GM12801 (cell line): ENCODE data around the gene PLOD3.

Source experiments
- TF ChIP-seq, protein P1 (sequence below): IDR thresholded peaks from one replicate; pipeline ENCODE4 v1.5.1; 2011; ENCODE audit warnings: control low read depth; ENCODE audit not compliant: insufficient read length; ENCODE audit errors: extremely low read depth

The PLOD3 gene

DNA sequence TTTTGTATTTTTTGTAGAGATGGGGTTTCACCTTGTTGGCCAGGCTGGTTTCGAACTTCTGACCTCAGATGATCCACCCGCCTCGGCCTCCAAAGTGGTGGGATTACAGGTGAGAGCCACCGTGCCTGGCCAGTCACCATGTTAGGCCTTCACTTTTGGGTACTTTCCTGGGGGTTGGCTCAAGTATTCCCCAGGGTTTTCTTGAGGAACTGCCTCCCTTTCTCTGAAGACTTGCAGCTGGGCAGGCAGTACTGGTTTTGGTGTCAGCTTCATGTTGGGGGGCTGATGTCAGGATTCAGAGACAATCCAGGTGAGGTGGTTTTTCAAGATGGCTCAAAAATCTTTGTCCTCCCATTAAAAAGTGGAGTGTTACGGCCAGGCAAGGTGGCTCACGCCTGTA is 8.3 kb upstream of the PLOD3 start:
- TF ChIP-seq, protein P1, sequence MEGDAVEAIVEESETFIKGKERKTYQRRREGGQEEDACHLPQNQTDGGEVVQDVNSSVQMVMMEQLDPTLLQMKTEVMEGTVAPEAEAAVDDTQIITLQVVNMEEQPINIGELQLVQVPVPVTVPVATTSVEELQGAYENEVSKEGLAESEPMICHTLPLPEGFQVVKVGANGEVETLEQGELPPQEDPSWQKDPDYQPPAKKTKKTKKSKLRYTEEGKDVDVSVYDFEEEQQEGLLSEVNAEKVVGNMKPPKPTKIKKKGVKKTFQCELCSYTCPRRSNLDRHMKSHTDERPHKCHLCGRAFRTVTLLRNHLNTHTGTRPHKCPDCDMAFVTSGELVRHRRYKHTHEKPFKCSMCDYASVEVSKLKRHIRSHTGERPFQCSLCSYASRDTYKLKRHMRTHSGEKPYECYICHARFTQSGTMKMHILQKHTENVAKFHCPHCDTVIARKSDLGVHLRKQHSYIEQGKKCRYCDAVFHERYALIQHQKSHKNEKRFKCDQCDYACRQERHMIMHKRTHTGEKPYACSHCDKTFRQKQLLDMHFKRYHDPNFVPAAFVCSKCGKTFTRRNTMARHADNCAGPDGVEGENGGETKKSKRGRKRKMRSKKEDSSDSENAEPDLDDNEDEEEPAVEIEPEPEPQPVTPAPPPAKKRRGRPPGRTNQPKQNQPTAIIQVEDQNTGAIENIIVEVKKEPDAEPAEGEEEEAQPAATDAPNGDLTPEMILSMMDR, result no peak

DNA sequence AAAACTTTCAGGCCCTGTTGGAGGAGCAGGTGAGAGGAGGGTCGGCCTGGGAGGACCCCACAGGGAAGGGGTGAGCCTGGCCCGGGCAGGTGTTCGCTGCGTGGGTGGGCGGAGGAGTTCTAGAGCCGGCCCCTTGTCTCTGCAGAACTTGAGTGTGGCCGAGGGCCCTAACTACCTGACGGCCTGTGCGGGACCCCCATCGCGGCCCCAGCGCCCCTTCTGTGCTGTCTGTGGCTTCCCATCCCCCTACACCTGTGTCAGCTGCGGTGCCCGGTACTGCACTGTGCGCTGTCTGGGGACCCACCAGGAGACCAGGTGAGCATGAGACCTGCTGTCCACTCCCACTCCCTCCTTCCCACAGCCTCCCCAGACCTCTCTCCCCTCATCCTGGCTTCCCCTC is 6.1 kb upstream of the PLOD3 start:
- TF ChIP-seq, protein P1, result no peak

DNA sequence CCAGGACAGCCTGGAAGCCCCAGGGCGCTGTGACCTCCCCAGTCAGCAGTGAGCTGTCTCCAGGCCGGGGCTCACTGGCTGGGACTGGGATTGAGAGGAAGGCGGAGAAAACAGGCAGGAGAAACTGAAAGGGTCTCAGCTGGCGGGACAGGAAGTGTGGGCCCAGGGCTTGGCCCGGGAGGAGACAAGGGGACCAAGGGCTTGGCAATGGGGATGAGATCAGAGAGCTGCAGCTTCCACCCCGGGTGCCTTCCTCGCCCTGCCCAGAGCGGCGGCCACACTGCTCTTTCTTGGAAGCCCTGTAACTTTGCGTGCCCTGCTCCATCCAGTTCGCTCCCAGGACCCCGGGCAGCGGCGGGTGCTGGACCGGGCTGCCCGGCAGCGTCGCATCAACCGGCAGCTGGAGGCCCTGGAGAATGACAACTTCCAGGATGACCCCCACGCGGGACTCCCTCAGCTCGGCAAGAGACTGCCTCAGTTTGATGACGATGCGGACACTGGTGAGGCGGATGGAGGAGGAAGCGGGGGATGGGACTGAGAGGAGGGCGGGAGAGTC is 5.0 kb upstream of the PLOD3 start:
- TF ChIP-seq, protein P1, result no peak

DNA sequence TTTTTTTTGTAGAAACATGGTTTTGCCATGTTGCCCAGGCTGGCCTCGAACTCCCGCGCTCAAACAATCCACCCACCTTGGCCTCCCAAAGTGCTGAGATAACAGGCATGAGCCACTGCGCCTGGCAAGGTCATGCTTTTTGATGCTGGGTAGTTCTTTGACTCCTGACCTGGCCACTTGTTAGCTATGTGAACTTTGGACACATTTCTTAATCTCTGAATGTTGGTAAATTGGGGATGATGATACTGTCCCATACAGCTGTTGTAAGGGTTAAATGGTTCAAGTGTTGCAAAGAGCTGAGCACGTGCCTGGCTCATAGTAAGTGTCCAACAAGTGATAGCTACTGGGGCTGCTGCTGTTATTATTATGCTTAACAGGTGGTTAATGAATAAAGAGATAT is 2.9 kb upstream of the PLOD3 start:
- TF ChIP-seq, protein P1, result no peak

DNA sequence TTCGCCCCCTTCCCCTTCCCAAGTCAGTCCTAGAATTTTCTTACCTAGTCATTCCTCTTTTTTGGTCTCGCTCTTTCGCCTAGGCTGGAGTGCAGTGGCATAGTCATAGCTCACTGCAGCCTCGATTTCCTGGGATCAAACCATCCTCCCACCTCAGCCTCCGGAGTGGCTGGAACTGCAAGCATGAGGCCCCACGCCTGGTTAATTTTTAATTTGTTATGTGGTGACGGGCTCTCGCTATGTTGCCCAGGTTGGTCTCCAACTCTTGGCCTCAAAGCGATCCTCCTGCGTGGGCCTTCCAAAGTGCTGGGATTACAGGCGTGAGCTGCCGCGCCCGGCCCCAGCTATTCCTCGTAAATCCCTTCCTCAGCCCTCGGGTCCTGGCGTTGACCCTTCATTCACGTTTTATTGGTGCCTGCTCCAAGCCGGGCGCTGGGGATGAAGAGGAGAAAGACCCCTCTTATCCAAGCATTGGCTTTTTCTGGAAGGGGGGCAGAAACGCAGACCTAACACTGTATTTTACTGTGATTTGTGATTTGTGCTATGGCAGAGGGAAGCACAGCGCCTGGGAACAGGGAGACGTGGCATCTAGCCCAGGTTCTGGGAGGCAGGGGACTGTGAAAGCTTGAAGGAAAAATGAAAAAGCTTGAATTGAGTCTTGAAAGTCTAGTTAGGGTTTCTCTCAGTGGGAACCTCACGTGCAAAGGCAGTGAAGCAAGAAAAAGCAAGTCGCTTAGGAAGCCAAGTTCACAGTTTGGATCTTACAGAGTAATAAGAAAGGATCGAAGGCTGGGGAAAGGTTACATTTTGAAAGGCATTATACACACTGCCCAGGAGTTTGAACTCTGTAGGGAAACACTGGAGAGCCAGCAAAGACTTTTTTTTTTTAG is 1.1 kb upstream of the PLOD3 start:
- TF ChIP-seq, protein P1, result no peak

DNA sequence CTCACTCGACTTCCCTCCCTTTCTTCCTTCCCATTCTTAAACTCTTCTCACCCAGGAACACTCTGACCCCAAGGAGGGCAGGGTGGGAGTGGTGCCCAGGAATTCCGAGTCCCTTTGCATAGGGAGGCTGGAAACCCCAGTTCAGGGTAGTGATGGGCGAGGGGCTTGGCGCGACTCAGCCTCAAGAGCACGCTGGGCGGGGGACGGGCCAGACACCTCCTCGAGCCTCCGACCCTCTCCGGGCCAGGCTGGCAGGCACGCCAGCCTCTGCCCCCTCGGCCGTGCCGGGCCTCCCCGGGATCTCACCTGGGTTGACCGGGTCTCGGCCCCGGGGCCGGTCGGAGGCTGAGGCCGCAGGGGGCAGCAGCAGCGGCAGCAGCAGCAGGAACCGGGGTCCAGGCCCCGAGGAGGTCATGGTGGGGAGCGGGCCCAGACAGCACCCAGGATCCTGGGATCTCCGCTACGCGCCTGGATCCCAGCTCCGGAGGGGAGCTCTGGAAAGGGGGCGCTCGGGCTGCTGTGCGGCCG is 457 bp downstream of the PLOD3 start:
- TF ChIP-seq, protein P1, result no peak

DNA sequence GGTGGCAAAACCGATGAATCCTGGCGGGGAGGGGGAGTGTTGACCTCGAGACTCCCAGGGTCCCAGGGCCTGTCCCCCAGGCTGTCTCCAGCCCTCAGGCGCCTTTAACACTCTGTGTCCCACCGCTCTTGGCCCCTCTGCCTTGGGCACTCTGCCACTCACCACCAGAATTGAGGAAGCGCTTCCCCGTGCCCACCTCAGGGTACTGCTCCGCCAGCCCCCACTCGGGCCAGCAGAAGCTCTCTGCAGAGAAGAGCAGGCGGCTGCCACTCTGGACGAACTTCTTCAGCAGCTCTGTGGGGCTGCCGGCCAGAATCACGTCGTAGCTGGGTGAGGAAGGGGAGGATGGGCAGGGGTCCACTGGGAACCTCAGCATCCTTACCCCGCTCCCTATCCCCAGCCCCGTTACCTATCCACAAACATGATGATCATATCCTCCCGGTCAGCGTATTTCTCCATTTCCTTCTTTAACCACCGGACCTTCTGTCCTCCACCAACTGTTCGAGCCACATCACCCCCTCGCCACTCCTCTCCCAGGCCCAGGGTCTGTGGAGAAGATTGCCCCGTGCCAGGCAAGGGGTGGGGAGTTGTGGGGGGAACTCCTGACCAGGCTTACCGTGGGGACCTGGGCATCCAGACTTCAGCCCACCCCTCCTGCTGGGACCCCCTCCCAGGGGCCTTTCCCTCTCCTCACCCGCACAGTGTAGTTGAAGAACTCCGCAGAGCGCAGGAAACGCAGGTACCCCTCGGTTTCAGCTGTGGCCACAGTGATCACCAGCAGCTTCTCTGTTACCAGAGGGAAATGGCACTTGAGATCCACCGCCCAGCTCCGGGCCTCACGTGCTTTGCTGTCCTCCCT is 1.2 kb downstream of the PLOD3 start:
- TF ChIP-seq, protein P1, result no peak
